Immature natural killer cell (primary cell): Measurements from ENCODE around the gene RAB7B. TPM values are rescaled to one million over a fixed set of nuclear protein-coding genes. Genes with fewer than 3 reads are reported as not detected.

Experiments used
- DNase-seq, 3 donors: peaks; one replicate each; pipeline ENCODE4 v3.0.0; 2022; ENCODE audit warnings: mixed read lengths in 1 of 3
- H3K27ac Mint-ChIP-seq, 6 donors: one replicate each; pipeline ENCODE4 v1.8.0; 2020; ENCODE audit warnings: mixed read lengths in 6 of 6, mild to moderate bottlenecking in 5 of 6, inconsistent platforms in 4 of 6, moderate library complexity in 3 of 6
- H3K27me3 Mint-ChIP-seq, 3 donors: one replicate each; pipeline ENCODE4 v1.8.0; 2020 to 2021; ENCODE audit warnings: low read depth in 3 of 3, mild to moderate bottlenecking in 3 of 3, mixed read lengths in 3 of 3, moderate library complexity in 3 of 3, inconsistent platforms in 1 of 3
- H3K36me3 Mint-ChIP-seq, 3 donors: one replicate each; pipeline ENCODE4 v1.8.0; 2020; ENCODE audit warnings: mixed read lengths in 3 of 3, inconsistent platforms in 2 of 3, mild to moderate bottlenecking in 2 of 3
- H3K4me1 Mint-ChIP-seq, 2 donors: one replicate each; pipeline ENCODE4 v1.8.0; 2020; ENCODE audit warnings: inconsistent platforms in 2 of 2, mild to moderate bottlenecking in 2 of 2, mixed read lengths in 2 of 2, moderate library complexity in 1 of 2
- H3K4me3 Mint-ChIP-seq, 5 donors: one replicate each; pipeline ENCODE4 v1.8.0; 2020; ENCODE audit warnings: mild to moderate bottlenecking in 5 of 5, mixed read lengths in 5 of 5, inconsistent platforms in 3 of 5, moderate library complexity in 3 of 5
- H3K9me3 Mint-ChIP-seq, 6 donors: one replicate each; pipeline ENCODE4 v1.8.0; 2020; ENCODE audit warnings: mild to moderate bottlenecking in 6 of 6, mixed read lengths in 6 of 6, inconsistent platforms in 4 of 6, moderate library complexity in 3 of 6
- polyA plus RNA-seq, 3 donors: library from polyadenylated mRNA; unstranded; fragments of 300-500 nt; fragmentation: Illumina TruSeq; gene quantifications; one replicate each; pipeline ENCODE4 v1.2.3, GENCODE V29; 2021

The RAB7B gene
- polyA plus RNA-seq, 3 donors from 2014 or later = 0.07 TPM; not detected in 2

DNA sequence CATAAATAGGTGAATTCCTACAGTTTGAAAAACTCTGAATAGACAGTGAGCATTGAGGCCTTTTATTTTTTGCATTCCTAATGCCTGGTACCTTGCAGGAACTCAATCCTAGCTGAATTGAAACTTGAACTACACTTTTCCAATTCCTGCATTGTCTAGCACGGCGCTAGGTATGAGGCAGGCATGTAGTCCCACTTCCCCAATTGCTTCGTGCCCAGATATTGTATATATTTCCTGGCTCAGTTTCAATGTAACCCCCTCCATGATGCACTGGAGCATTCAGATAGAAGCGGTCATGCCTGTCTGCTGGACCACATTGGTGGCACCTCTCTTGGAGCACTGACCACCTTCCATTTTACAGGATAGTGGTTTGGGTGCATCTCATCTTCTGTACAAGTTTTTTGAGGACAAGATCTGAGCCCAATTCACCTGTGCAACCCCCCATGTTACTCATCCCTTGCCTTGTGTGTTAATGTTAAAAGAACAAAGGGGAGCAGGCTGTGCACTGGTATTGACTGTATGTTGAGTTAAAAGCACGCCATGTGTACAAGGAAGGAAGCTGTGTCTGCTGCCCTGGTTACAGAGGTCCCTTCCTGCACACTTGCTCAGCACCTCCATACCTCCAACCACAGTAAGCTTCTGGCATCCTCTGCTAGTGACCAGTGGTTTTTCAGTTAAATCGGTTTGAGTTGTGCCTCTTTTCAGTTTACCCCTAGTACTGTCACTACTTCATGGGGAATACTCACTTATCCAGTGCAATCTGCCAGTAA is 10.0 kb upstream of the RAB7B start:
- H3K4me1 Mint-ChIP-seq = peaks cover 19 to 22% of the 10 kb centered on the region in 2 donors
- no peak for DNase-seq
- H3K4me3 Mint-ChIP-seq = peak overlapping the region in 1 of 5 donors; percentile 15
- H3K9me3 Mint-ChIP-seq = no peaks in the 10 kb centered on the region
- no peak overlapping the region for H3K27ac Mint-ChIP-seq
- no peaks in the 10 kb centered on the region for H3K36me3 Mint-ChIP-seq
- H3K27me3 Mint-ChIP-seq = peaks cover 0 to 4% (median 2%) of the 10 kb centered on the region in 3 donors

DNA sequence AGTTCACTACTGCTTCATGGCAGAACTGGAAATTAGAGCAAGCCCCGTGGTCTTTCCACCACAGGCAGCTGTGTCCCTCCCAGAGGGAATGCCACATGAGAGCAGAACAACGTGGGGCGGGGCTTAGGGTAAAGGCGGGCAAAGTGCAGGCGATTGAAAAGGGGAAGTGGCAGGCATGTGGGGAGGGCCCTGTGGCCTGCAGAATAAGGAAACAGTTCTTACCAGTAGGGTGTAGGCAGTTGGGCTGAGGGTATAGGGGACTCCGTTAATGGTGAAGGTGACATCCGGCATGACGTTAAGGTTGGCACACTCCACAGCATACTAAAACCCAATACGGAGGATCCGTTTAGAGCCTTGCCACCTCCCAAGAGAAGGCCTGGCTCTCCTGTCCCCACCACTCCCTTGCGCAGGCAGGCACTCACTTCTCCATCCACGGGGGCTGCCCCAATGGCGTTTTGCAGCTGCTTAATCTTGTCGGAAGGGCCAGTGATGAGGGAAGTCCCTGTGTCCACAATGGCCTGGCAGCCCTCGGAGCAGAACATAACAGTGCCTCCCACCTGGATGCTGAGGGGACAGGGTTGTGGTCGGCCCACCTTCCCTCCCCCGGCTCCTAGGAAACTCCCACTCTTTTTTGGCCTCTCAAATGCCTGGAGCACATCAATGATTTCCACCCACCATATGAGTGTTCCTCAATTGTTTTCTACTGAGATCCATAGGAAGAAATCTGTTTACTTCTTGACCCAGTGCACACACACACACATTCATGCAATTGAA is 9.1 kb upstream of the RAB7B start:
- Mint-ChIP-seq H3K4me3 (peak overlapping the region in 3 of 5 donors; percentile 2 to 73 (median 72)), H3K27me3 (peaks cover 0 to 4% (median 2%) of the 10 kb centered on the region in 3 donors), H3K9me3 (no peaks in the 10 kb centered on the region), H3K27ac (peak overlapping the region in 1 of 6 donors; percentile 2), H3K4me1 (peaks cover 19 to 22% of the 10 kb centered on the region in 2 donors), H3K36me3 (no peaks in the 10 kb centered on the region)
- DNase-seq = peak; percentile 22 to 28 (median 28)

DNA sequence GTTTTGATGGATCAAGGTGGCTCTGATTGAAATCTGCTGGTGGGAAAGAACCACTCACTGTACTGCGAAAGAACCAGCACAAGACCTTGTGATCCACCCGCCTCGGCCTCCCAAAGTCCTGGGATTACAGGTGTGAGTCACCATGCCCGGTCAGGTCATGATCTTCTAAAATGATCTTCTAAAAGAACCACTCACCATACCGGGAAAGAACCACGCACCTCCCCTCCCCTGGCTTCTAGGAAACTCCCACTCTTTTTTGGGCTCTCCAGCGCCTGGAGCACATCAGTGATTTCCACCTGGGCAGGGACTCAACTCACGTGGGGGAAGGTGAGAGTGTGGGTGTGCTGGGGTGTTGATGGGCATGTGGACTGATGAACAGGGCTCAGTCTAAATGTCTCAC is 7.9 kb upstream of the RAB7B start:
- peaks cover 0 to 4% (median 2%) of the 10 kb centered on the region in 3 donors for H3K27me3 Mint-ChIP-seq
- H3K9me3 Mint-ChIP-seq = no peaks in the 10 kb centered on the region
- no peak overlapping the region for H3K27ac Mint-ChIP-seq
- H3K4me3 Mint-ChIP-seq = no peak overlapping the region
- H3K36me3 Mint-ChIP-seq = no peaks in the 10 kb centered on the region
- no peak for DNase-seq
- peaks cover 19 to 22% of the 10 kb centered on the region in 2 donors for H3K4me1 Mint-ChIP-seq

DNA sequence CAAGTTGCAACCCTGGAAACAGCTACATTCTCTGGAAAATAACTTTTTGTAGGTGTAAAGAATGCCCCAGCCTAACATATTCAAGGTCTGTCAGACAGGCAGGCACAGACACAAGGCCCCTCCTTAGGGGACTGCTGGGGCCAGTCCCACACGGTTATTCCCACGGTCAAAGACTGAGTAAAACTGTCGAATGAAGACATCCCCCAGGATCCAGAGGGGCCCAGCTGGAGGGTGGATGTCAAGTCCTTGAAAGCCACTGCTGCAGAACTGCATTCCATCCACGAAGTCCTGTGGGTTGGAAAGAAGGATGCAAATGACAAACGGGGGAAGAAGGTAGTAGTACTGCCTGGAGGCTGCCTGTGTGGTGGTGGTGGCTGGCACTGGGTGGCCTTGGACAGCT is 6.9 kb upstream of the RAB7B start:
- peaks cover 0 to 4% (median 2%) of the 10 kb centered on the region in 3 donors for H3K27me3 Mint-ChIP-seq
- H3K9me3 Mint-ChIP-seq = no peaks in the 10 kb centered on the region
- no peak overlapping the region for H3K4me3 Mint-ChIP-seq
- H3K36me3 Mint-ChIP-seq = no peaks in the 10 kb centered on the region
- H3K27ac Mint-ChIP-seq = no peak overlapping the region
- no peak for DNase-seq
- peaks cover 19 to 22% of the 10 kb centered on the region in 2 donors for H3K4me1 Mint-ChIP-seq

DNA sequence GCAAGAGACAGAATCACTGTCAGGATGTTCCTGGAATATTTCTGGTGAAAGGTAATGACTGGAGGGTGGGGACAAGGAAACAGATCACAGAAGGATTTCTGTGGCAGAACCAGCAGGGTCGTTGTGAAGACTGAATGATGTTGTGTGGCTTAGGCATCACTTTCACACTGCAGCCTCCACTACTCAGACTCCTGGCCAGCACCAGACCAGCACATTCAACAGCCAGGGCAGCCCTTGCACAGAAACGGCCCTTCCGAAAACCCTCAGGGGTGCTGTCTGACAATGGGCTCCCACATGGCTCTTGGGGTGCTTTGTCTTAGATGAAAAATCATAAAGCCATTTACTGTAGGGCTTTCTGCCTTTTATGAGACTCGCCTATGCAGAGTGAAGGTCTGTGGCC is 3.8 kb upstream of the RAB7B start:
- Mint-ChIP-seq H3K4me3 (no peak overlapping the region), H3K36me3 (no peaks in the 10 kb centered on the region), H3K27me3 (peaks cover 0 to 3% (median 0%) of the 10 kb centered on the region in 3 donors), H3K27ac (no peak overlapping the region), H3K4me1 (peaks cover 3 to 4% of the 10 kb centered on the region in 2 donors), H3K9me3 (no peaks in the 10 kb centered on the region)
- no peak for DNase-seq

DNA sequence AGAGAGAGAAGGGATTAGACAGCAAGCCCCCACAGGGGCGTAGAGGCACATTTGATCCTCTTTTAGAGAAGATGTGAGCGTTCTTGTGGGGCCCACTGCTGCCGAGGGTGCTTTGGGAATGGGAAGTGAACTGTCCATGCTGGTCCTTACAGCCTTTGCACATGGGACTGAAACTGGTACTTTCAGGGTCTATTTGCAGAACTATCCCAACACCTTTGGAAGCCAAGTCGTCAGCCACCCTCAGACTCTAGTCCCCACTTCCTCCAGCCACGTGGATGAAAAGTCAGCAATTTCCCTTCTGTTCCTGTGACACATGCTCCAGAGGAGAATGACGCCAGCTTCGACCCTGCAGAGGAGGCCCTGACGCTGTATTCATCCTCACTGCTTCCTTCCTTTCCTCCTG is 2.6 kb upstream of the RAB7B start:
- Mint-ChIP-seq H3K36me3 (no peaks in the 10 kb centered on the region), H3K4me1 (no peaks in the 10 kb centered on the region), H3K4me3 (no peak overlapping the region), H3K27ac (peak overlapping the region in 1 of 6 donors; percentile 2), H3K27me3 (peaks cover 0 to 1% (median 0%) of the 10 kb centered on the region in 3 donors), H3K9me3 (no peaks in the 10 kb centered on the region)
- DNase-seq = no peak

DNA sequence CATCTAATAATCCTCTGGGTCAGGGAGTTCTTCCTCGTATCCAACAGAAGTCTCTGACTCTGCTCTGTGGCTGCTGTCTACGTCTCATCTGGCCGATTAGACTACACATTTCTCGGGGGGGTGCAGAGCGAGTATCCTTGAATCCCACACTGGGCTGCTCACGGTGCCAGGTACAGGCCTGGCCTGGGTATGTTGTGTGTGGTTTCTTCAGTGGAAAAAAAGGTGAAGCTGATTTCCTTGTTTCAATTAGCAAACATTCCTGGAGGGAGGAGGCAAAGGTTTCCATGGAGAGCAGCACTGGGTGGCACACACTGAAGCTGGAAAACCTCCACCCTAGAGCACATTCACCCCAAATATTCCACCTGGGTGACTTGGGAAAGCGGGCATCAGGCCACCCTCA is 2.0 kb upstream of the RAB7B start:
- H3K4me3 Mint-ChIP-seq = no peak overlapping the region
- H3K9me3 Mint-ChIP-seq = no peaks in the 10 kb centered on the region
- H3K27me3 Mint-ChIP-seq = no peaks in the 10 kb centered on the region
- no peaks in the 10 kb centered on the region for H3K36me3 Mint-ChIP-seq
- DNase-seq = no peak
- H3K27ac Mint-ChIP-seq = no peak overlapping the region
- H3K4me1 Mint-ChIP-seq = no peaks in the 10 kb centered on the region

DNA sequence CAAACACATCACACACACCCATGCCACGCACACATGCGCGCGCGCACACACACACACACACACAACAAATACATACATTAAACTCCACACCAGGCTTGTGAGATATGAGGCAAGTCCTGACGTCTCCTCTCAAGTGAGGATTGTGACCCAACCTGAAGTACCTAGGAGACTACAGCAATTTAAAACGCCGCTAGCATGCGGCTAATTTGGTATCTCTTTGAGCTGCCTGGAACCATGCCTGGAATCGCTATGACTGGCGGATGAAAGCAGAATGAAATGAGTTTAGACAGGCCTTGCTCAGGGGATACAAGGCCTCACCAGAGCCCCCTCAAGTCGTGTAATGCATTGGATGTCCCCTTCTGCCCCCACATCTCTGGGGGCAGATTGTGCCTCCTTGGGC is 1.6 kb upstream of the RAB7B start:
- H3K27me3 Mint-ChIP-seq = no peaks in the 10 kb centered on the region
- DNase-seq = no peak

DNA sequence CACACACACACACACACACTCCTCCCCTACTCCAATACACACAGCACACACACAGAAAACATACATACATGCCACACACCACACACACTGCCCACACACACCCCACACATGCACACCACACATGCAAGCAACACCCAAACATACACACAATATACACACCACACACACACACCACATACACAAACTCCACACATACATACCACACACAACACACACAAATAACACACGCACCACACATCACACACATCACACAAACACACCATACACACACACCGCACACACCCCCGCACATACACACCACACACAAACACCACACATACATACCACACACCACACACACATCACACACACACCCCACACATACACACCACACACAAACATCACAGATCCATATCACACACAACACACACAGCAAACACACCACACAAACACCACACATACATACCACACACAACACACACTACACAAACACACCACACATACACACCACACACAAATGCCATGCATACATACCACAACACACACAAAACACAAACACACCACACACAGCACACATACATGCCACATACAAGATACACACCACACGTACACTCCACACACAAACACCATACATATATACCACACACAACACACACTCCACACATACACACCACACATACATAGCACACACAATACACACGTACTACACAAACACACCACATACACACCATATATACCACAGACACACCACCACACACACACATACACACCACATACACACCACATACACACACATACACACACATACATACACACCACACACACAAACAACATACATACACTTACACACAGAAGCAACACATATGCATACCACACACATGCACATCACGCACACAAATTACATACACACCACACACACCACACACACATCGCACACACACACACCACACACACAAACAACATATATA is 932 bp upstream of the RAB7B start:
- Mint-ChIP-seq H3K27me3 (no peaks in the 10 kb centered on the region), H3K9me3 (no peaks in the 10 kb centered on the region), H3K27ac (peak overlapping the region in 1 of 6 donors; percentile 37), H3K4me1 (no peaks in the 10 kb centered on the region), H3K36me3 (no peaks in the 10 kb centered on the region), H3K4me3 (no peak overlapping the region)
- DNase-seq = no peak

More for the DNA sequence above, 1.6 kb upstream of the RAB7B start:
- Mint-ChIP-seq H3K4me1 (no peaks in the 10 kb centered on the region), H3K4me3 (no peak overlapping the region), H3K36me3 (no peaks in the 10 kb centered on the region), H3K9me3 (no peaks in the 10 kb centered on the region), H3K27ac (no peak overlapping the region)

DNA sequence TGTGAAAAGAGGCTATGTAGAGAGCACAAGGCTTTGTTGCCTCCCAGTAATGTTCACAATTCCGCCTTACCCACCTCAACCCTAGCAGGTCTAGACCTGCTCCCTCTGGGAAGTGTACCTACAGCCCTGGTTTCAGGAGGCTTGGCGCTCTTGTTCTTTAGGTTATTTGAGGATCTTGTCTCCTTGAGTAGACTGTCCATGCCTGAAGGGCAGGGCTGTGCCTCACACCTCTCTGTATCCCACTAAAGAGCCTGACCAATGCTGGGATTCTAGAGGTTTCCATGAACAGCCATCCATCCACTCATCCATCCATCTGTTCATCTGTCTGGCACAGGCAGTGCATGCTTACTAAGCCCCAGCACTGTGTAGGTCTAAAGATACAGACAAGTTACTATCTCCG is 1.0 kb downstream of the RAB7B start:
- Mint-ChIP-seq H3K4me1 (no peaks in the 10 kb centered on the region), H3K36me3 (no peaks in the 10 kb centered on the region), H3K27me3 (peaks cover 0 to 2% (median 0%) of the 10 kb centered on the region in 3 donors), H3K27ac (no peak overlapping the region), H3K9me3 (no peaks in the 10 kb centered on the region), H3K4me3 (no peak overlapping the region)
- DNase-seq = no peak

DNA sequence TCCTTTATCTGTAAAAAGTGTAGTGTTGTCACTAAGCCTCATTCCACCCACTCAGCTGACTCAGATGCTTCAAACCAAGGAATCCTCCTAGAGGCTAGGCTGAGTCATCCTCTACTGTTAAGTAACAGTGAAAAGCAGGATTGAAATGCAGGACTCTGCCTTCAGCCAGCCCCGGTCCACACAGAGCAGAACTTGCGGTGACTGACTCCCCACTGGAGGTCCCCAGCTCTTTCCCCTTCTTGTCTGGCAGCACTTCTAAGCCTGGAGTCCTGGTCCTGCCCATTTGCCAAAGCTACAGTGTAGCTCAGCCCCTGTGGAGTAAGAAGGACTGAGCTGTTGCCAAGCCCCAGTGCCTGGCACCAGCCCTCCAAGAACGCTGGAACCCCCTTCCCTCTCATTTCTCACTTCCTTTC is 1.7 kb downstream of the RAB7B start:
- H3K36me3 Mint-ChIP-seq = no peaks in the 10 kb centered on the region
- H3K27ac Mint-ChIP-seq = no peak overlapping the region
- no peaks in the 10 kb centered on the region for H3K9me3 Mint-ChIP-seq
- no peak overlapping the region for H3K4me3 Mint-ChIP-seq
- H3K4me1 Mint-ChIP-seq = no peaks in the 10 kb centered on the region
- no peak for DNase-seq
- H3K27me3 Mint-ChIP-seq = peaks cover 0 to 3% (median 0%) of the 10 kb centered on the region in 3 donors

DNA sequence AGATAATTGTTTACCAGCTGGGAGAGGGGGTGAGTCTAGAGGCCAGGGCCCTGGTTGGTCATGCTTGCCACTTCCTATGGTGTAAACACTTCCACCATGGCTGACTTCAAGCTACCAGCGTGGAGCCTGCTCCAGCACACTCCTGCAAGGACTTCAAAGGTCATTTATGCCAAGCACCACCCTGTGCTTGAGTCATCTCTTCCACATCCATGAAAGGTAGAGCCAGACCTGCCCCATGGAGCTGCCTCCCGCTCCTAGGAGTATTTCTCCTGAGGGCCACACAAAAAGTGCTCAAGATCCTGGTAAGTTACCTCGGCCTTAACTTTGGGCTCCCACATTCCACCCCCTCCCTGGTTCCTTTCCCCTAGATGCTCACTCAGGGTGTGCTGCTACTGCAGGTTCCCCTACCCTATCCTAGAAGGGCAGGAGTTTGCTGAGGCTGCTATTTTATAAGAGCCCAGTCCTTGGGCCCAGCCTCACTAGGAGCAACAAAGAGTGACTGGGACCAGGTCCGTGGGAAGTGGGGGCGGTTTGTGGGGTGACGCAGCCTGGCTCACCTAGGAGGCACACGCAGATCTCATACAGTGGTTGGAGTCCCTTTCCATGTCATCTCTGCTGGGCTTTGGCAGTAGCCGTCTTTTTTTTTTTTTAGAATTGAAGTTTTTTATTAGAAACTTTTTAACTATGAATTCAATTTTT is 2.4 kb downstream of the RAB7B start:
- no peaks in the 10 kb centered on the region for H3K36me3 Mint-ChIP-seq
- peaks cover 0 to 3% (median 0%) of the 10 kb centered on the region in 3 donors for H3K27me3 Mint-ChIP-seq
- H3K27ac Mint-ChIP-seq = no peak overlapping the region
- no peaks in the 10 kb centered on the region for H3K9me3 Mint-ChIP-seq
- no peaks in the 10 kb centered on the region for H3K4me1 Mint-ChIP-seq
- H3K4me3 Mint-ChIP-seq = no peak overlapping the region
- no peak for DNase-seq
